Esophagus (tissue), 2 donors: ENCODE data around the gene OTUD6A. TPM values are rescaled to one million over a fixed set of nuclear protein-coding genes. Genes with fewer than 3 reads are reported as not detected.

Experiments
- H3K27ac ChIP-seq, 2 donors: one replicate each; pipeline ENCODE4 v1.5.1; 2013; ENCODE audit warnings: low read depth in 2 of 2, mild to moderate bottlenecking in 2 of 2, inconsistent platforms in 1 of 2, low read length in 1 of 2, moderate library complexity in 1 of 2
- H3K27me3 ChIP-seq, 2 donors: one replicate each; pipeline ENCODE4 v1.6.1; 2013; ENCODE audit warnings: low read length in 2 of 2, control low read depth in 1 of 2, mild to moderate bottlenecking in 1 of 2; ENCODE audit not compliant: insufficient read depth in 2 of 2, control insufficient read depth in 1 of 2
- H3K36me3 ChIP-seq, 2 donors: one replicate each; pipeline ENCODE4 v1.6.1; 2013; ENCODE audit warnings: low read length in 1 of 2; ENCODE audit not compliant: control insufficient read depth in 2 of 2, insufficient read depth in 2 of 2
- H3K4me1 ChIP-seq, 2 donors: one replicate each; pipeline ENCODE4 v1.6.1; 2013; ENCODE audit warnings: low read length in 1 of 2; ENCODE audit not compliant: control insufficient read depth in 2 of 2, insufficient read depth in 2 of 2
- H3K4me3 ChIP-seq, 2 donors: one replicate each; pipeline ENCODE4 v1.5.1; 2013; ENCODE audit warnings: low read length in 2 of 2, mild to moderate bottlenecking in 2 of 2, low read depth in 1 of 2, moderate library complexity in 1 of 2
- H3K9me3 ChIP-seq, 2 donors: one replicate each; pipeline ENCODE4 v1.6.1; 2013; ENCODE audit warnings: mild to moderate bottlenecking in 2 of 2, low read depth in 1 of 2, low read length in 1 of 2, moderate library complexity in 1 of 2; ENCODE audit not compliant: control insufficient read depth in 2 of 2, insufficient read depth in 1 of 2
- WGBS, 2 donors: extraction: QIAGEN DNeasy Blood & Tissue Kit; methylation state at CpG; one replicate each; pipeline ENCODE4 v1.1.7; 2013; 5-methylcytosine and 5-hydroxymethylcytosine counted together
- polyA plus RNA-seq, 2 donors: library from polyadenylated mRNA; stranded (reverse); fragments of 200-250 nt; gene quantifications; one replicate each; pipeline ENCODE4 v1.2.3, GENCODE V29; 2013
- donor health status: healthy with polysubstance abuse.
- donor health status: Bipolar disorder and iron deficiency.

OTUD6A gene
- polyA plus RNA-seq, 2 donors: not detected

- WGBS, 2 donors: 88 to 96% methylated on average over 9 of the region's 9 CpGs
- peaks cover 0 to 4% of the 10 kb centered on the region in 2 donors for H3K27me3 ChIP-seq
- H3K27ac ChIP-seq: no peak overlapping the region
Observed at GRCh38 chrX:70043685-70044084, 18.6 kb upstream of the OTUD6A start.

GRCh38 chrX:70044541-70045245 is 17.6 kb upstream of the OTUD6A start:
- peaks cover 0 to 6% of the 10 kb centered on the region in 2 donors for H3K27me3 ChIP-seq
- no peak overlapping the region for H3K4me3 ChIP-seq
- peaks cover 0 to 8% of the 10 kb centered on the region in 2 donors for H3K4me1 ChIP-seq
- H3K9me3 ChIP-seq: no peaks in the 10 kb centered on the region
- no peaks in the 10 kb centered on the region for H3K36me3 ChIP-seq
- WGBS, 2 donors: 65 to 86% methylated on average over 4 of the region's 4 CpGs
- no peak overlapping the region for H3K27ac ChIP-seq

More at GRCh38 chrX:70043685-70044084, 18.6 kb upstream of the OTUD6A start:
- H3K36me3 ChIP-seq: no peaks in the 10 kb centered on the region
- no peaks in the 10 kb centered on the region for H3K9me3 ChIP-seq
- H3K4me1 ChIP-seq: peaks cover 0 to 8% of the 10 kb centered on the region in 2 donors
- H3K4me3 ChIP-seq: no peak overlapping the region

GRCh38 chrX:70046978-70047377 is 15.3 kb upstream of the OTUD6A start:
- no peak overlapping the region for H3K4me3 ChIP-seq
- no peak overlapping the region for H3K27ac ChIP-seq
- H3K9me3 ChIP-seq: no peaks in the 10 kb centered on the region
- peaks cover 0 to 3% of the 10 kb centered on the region in 2 donors for H3K4me1 ChIP-seq
- peaks cover 0 to 6% of the 10 kb centered on the region in 2 donors for H3K27me3 ChIP-seq
- H3K36me3 ChIP-seq: no peaks in the 10 kb centered on the region

GRCh38 chrX:70049406-70049805 is 12.9 kb upstream of the OTUD6A start:
- Histone ChIP-seq H3K27me3 (peaks cover 0 to 4% of the 10 kb centered on the region in 2 donors), H3K36me3 (no peaks in the 10 kb centered on the region), H3K4me3 (no peak overlapping the region), H3K4me1 (no peaks in the 10 kb centered on the region), H3K9me3 (no peaks in the 10 kb centered on the region), H3K27ac (no peak overlapping the region)
- WGBS, 2 donors: 70 to 83% methylated on average over 3 of the region's 3 CpGs

- H3K36me3 ChIP-seq: no peaks in the 10 kb centered on the region
- no peaks in the 10 kb centered on the region for H3K4me1 ChIP-seq
- H3K27ac ChIP-seq: no peak within 1 kb of the TSS
- no peaks in the 10 kb centered on the region for H3K9me3 ChIP-seq
- WGBS, 2 donors: 64 to 84% methylated on average over 4 of the region's 4 CpGs
- no peak within 1 kb of the TSS for H3K4me3 ChIP-seq
- peaks cover 0 to 2% of the 10 kb centered on the region in 2 donors for H3K27me3 ChIP-seq
Observed at GRCh38 chrX:70049925-70050324, 12.3 kb upstream of the OTUD6A start, which contains the start of gene AWAT2. Gene AWAT2, minus strand, starts transcription at chrX:70049938. Its CDS starts 6 bp downstream, at chrX:70049932.

- H3K4me1 ChIP-seq: no peaks in the 10 kb centered on the region
- 75 to 83% methylated on average over 11 of the region's 11 CpGs for WGBS, 2 donors
- H3K27me3 ChIP-seq: peaks cover 0 to 2% of the 10 kb centered on the region in 2 donors
Observed at GRCh38 chrX:70052895-70053615, 9.2 kb upstream of the OTUD6A start.

GRCh38 chrX:70054391-70054790 is 7.9 kb upstream of the OTUD6A start:
- Histone ChIP-seq H3K27me3 (no peaks in the 10 kb centered on the region), H3K4me1 (no peaks in the 10 kb centered on the region), H3K4me3 (no peak overlapping the region), H3K27ac (no peak overlapping the region), H3K36me3 (no peaks in the 10 kb centered on the region), H3K9me3 (no peaks in the 10 kb centered on the region)
- 77 to 89% methylated on average over 5 of the region's 5 CpGs for WGBS, 2 donors

More at GRCh38 chrX:70052895-70053615, 9.2 kb upstream of the OTUD6A start:
- no peaks in the 10 kb centered on the region for H3K9me3 ChIP-seq
- H3K36me3 ChIP-seq: no peaks in the 10 kb centered on the region
- H3K27ac ChIP-seq: no peak overlapping the region
- no peak overlapping the region for H3K4me3 ChIP-seq

- no peaks in the 10 kb centered on the region for H3K36me3 ChIP-seq
- H3K4me1 ChIP-seq: no peaks in the 10 kb centered on the region
- H3K4me3 ChIP-seq: no peak overlapping the region
- H3K27me3 ChIP-seq: no peaks in the 10 kb centered on the region
- H3K27ac ChIP-seq: no peak overlapping the region
- WGBS, 2 donors: 89 to 95% methylated on average over 50 to 52 of the region's 52 CpGs
- no peaks in the 10 kb centered on the region for H3K9me3 ChIP-seq
Observed at GRCh38 chrX:70062961-70063550, 799 bp downstream of the OTUD6A start.

GRCh38 chrX:70066646-70067045 is 4.4 kb downstream of the OTUD6A start:
- H3K27ac ChIP-seq: no peak overlapping the region
- no peaks in the 10 kb centered on the region for H3K9me3 ChIP-seq
- H3K4me3 ChIP-seq: no peak overlapping the region
- H3K27me3 ChIP-seq: no peaks in the 10 kb centered on the region
- 82 to 92% methylated on average over 7 of the region's 7 CpGs for WGBS, 2 donors
- no peaks in the 10 kb centered on the region for H3K4me1 ChIP-seq
- no peaks in the 10 kb centered on the region for H3K36me3 ChIP-seq
